Neural progenitor cell (in vitro differentiated cells): Measurements from ENCODE around the gene CCDC188.

Experiments
- CTCF ChIP-seq: fragments of 200-600 bp; sonication (generic); IDR thresholded peaks from 2 replicates; pipeline ENCODE4 v1.5.1; 2017; ENCODE audit warnings: antibody characterized with exemption, mild to moderate bottlenecking
- EZH2 ChIP-seq: fragments of 200-600 bp; sonication (generic); IDR thresholded peaks from 2 replicates; pipeline ENCODE4 v1.6.1; 2017; ENCODE audit warnings: antibody characterized with exemption, mild to moderate bottlenecking, moderate library complexity
- EZH2phosphoT487 ChIP-seq: fragments of 200-600 bp; sonication (generic); IDR thresholded peaks from 2 replicates; pipeline ENCODE4 v1.6.1; 2017; ENCODE audit warnings: antibody characterized with exemption

- TF ChIP-seq CTCF (no peak), EZH2 (no peak), EZH2phosphoT487 (no peak)
These were observed 42.7 kb downstream of the CCDC188 start for GRCh38 chr22:20107951-20108756.
